ENCODE data around the gene RELCH.

GRCh38 chr18:62205824-62206223 lies 18.8 kb downstream of the RELCH start:
- TF ChIP-seq, protein P1, sequence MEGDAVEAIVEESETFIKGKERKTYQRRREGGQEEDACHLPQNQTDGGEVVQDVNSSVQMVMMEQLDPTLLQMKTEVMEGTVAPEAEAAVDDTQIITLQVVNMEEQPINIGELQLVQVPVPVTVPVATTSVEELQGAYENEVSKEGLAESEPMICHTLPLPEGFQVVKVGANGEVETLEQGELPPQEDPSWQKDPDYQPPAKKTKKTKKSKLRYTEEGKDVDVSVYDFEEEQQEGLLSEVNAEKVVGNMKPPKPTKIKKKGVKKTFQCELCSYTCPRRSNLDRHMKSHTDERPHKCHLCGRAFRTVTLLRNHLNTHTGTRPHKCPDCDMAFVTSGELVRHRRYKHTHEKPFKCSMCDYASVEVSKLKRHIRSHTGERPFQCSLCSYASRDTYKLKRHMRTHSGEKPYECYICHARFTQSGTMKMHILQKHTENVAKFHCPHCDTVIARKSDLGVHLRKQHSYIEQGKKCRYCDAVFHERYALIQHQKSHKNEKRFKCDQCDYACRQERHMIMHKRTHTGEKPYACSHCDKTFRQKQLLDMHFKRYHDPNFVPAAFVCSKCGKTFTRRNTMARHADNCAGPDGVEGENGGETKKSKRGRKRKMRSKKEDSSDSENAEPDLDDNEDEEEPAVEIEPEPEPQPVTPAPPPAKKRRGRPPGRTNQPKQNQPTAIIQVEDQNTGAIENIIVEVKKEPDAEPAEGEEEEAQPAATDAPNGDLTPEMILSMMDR (IDR thresholded peaks at IDR 0.05), result no peak
- no peak for TF ChIP-seq EP300 (IDR thresholded peaks at IDR 0.05)
- no peak for TF ChIP-seq POLR2A (IDR thresholded peaks at IDR 0.05)

All from ovary (tissue), 3 donors.